Measurements from ENCODE around the gene NPC2.

- TF ChIP-seq POLR2A (IDR thresholded peaks at IDR 0.05; ENCODE audit: low read depth, low read length): no peak
- no peak for TF ChIP-seq POLR2AphosphoS5 (IDR thresholded peaks at IDR 0.05; ENCODE audit: low read depth, low read length)
- no peak for TF ChIP-seq POU2F2 (IDR thresholded peaks at IDR 0.05; ENCODE audit: low read depth, low read length)
Observed at GRCh38 chr14:74438351-74438915, 54.7 kb downstream of the NPC2 start.
